Mucosa of descending colon (tissue), 3 donors: Measurements from ENCODE around the gene PCK2. TPM values are rescaled to one million over a fixed set of nuclear protein-coding genes. Genes with fewer than 3 reads are reported as not detected.
A peak's percentile ranks its signal among the peaks of the same experiment; 100 is the strongest.

Experiments
- ATAC-seq: fragments of 200-7000 bp; cut with Tn5 transposase; one replicate; pipeline ENCODE4 v1.9.1; 2020; ENCODE audit warnings: mild to moderate bottlenecking, moderate library complexity
- DNase-seq, 3 donors: peaks; one replicate each; pipeline ENCODE4 v3.0.0-alpha.2; 2020
- H3K36me3 ChIP-seq: fragments of 200-600 bp; one replicate; pipeline ENCODE4 v1.8.0; 2021; ENCODE audit warnings: low read depth, mild to moderate bottlenecking
- H3K4me1 ChIP-seq: fragments of 200-600 bp; one replicate; pipeline ENCODE4 v1.8.0; 2021; ENCODE audit warnings: low read depth, mild to moderate bottlenecking
- H3K4me3 ChIP-seq: fragments of 200-600 bp; one replicate; pipeline ENCODE4 v1.8.0; 2021; ENCODE audit warnings: mild to moderate bottlenecking
- H3K9me3 ChIP-seq: fragments of 200-600 bp; one replicate; pipeline ENCODE4 v1.8.0; 2021; ENCODE audit warnings: mild to moderate bottlenecking
- intact Hi-C, 2 donors: fragments of 100-400 bp; cut with DNase I in 1 of 2; cut with micrococcal nuclease in 1 of 2; formaldehyde crosslinking; loops; one replicate each; pipeline versions ENCODE4 v1.11.0 to v1.11.1; 2022; cut with DNase I, micrococcal nuclease
- total RNA-seq, 3 donors: library from RNA; stranded (reverse); fragmentation: NEBNext Ultra II Directional in 2 of 3; extraction: Animal tissue kit (Norgen Biotek cat#: 25700) in 2 of 3; gene quantifications; one replicate each; pipeline versions ENCODE4 v1.2.1 to v1.2.4, GENCODE V29; 2021 to 2023
- TF ChIP-seq, protein P1 (sequence below): fragments of 200-600 bp; IDR thresholded peaks from one replicate; pipeline ENCODE4 v1.8.0; 2022; ENCODE audit warnings: antibody characterized with exemption, mild to moderate bottlenecking
- donor health status: DM: no; HTN: no; CAD: no; lungs with moderate emphysema.
- donor health status: DM: no; HTN: no; CAD: no.
- donor health status: DM: no; HTN: yes; CAD: no.

Gene PCK2
- total RNA-seq, 3 donors from 2014 or later: 64.7 to 150 (median 150) TPM

DNA sequence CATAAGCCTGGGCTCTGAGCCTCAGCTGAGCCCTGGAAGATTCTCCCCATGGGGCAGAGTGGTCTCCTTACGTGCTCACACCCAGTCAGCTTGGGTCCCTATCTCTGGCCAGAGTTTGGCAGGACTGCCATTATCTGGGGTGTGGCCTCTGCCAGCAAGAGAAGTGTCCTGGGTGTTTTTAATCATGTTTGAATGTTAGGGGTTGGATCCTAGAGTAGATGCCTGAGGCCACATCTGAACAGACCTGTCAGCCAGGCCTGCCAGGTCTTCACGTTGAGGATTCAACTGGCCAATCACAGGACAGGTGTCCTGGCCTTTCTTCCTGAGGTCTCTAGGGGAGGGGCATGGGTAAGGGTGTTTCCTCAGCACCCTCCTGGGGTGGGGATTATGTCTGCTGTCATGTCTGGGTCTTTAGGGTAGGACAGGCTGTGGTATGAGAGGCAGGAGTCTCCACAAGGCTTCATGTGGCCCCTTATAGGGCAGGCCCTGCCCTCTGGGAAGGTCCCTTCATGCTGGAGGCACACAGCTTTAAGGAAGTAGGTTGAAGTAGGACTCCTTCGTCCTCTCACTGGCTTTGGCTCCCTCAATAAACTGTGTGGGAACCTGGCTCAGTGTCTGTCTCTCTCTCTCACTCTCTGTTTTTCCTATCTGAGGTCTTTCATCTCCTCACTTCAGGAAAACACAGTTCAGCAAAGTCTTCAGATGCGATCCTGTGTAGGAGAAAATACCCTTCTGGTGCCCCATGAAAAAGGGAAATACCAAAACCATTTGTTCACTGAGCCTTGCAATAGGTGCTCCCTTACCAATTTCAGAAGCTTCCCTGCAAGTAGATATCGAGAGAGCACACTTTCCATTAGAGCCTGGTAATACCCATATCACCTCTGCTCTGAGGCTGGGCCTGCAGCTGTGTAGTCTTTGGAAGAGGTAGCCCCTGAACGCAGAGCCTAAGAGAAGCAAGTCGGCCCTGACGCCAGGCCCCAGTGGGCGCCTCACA is 29.6 kb downstream of the PCK2 start:
- Histone ChIP-seq H3K4me1 (no peaks in the 10 kb centered on the region), H3K36me3 (peaks cover 11% of the 10 kb centered on the region), H3K4me3 (no peak overlapping the region), H3K9me3 (no peaks in the 10 kb centered on the region)
- ATAC-seq: peak; percentile 26
- no peak for DNase-seq
- intact Hi-C loops: no loop called here
- TF ChIP-seq, protein P1, sequence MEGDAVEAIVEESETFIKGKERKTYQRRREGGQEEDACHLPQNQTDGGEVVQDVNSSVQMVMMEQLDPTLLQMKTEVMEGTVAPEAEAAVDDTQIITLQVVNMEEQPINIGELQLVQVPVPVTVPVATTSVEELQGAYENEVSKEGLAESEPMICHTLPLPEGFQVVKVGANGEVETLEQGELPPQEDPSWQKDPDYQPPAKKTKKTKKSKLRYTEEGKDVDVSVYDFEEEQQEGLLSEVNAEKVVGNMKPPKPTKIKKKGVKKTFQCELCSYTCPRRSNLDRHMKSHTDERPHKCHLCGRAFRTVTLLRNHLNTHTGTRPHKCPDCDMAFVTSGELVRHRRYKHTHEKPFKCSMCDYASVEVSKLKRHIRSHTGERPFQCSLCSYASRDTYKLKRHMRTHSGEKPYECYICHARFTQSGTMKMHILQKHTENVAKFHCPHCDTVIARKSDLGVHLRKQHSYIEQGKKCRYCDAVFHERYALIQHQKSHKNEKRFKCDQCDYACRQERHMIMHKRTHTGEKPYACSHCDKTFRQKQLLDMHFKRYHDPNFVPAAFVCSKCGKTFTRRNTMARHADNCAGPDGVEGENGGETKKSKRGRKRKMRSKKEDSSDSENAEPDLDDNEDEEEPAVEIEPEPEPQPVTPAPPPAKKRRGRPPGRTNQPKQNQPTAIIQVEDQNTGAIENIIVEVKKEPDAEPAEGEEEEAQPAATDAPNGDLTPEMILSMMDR: no peak

DNA sequence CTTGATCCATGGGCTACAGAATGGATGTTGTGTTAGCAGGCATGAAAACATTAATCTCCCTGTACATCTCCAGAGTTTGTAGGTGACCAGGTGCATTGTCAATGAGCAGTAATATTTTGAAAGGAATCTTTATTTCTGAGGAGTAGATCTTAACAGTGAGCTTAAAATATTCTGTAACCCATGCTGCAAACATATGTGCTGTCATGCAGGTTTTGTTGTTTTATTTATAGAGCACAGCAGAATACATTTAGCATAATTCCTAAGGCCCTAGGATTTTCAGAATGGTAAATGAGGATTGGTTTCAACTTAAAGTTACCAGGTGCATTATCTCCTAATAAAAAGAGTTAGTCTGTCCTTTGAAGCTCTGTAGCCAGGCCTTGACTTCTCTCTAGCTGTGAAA is 32.8 kb downstream of the PCK2 start:
- ATAC-seq (no peak), DNase-seq (no peak)
- H3K9me3 ChIP-seq: no peaks in the 10 kb centered on the region
- no peaks in the 10 kb centered on the region for H3K36me3 ChIP-seq
- TF ChIP-seq, protein P1: no peak
- no peak overlapping the region for H3K4me3 ChIP-seq
- H3K4me1 ChIP-seq: no peaks in the 10 kb centered on the region
- intact Hi-C loops: no loop called here

DNA sequence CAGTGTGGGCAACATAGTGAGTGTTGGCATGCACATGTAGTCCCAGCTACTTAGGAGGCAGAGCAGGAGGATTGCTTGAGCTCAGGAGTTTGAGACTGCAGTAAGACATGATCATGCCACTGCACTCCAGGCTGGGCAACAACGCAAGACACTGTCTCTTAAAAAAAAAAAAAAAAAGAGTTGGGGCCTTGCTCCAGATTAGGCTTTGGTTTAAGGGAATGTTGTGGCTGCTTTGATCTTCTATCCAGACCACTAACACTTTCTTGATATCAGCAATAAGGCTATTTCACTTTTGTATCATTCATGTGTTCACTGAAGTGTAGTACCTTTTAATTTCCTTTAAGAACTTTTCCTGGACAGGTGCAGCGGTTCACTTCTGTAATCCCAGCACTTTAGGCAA is 33.6 kb downstream of the PCK2 start:
- intact Hi-C loops: no loop called here
- DNase-seq (no peak), ATAC-seq (no peak)
- Histone ChIP-seq H3K4me1 (no peaks in the 10 kb centered on the region), H3K9me3 (no peaks in the 10 kb centered on the region), H3K36me3 (no peaks in the 10 kb centered on the region), H3K4me3 (no peak overlapping the region)
- TF ChIP-seq, protein P1: no peak

DNA sequence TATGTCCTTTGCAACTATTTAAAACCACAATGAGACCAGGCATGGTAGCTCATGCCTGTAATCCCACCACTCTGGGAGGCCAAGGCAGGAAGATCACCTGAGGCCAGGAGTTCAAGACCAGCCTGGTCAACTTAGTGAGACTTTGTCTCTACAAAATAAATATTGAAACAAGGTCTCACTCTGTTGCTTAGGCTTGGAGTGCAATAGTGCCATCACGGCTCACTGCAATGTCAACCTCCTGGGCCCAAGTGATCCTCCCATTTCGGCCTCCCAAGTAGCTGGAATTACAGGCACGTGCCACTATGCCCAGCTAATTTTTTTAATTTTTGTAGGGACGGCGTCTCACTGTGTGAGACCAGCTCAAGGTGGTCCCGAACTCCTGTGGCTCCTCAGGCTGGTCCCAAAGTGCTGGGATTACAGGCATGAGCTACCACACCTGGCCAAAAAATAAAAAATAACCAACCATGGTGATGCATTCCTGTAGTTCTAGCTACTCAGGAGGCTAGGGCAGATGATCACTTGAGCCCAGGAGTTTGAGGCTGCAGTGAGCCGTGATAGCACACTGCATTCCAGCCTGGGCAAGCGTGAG is 35.4 kb downstream of the PCK2 start:
- no peak overlapping the region for H3K4me3 ChIP-seq
- H3K36me3 ChIP-seq: no peaks in the 10 kb centered on the region
- no peaks in the 10 kb centered on the region for H3K4me1 ChIP-seq
- intact Hi-C loops: no loop called here
- no peaks in the 10 kb centered on the region for H3K9me3 ChIP-seq
- TF ChIP-seq, protein P1: no peak
- no peak for DNase-seq
- no peak for ATAC-seq

DNA sequence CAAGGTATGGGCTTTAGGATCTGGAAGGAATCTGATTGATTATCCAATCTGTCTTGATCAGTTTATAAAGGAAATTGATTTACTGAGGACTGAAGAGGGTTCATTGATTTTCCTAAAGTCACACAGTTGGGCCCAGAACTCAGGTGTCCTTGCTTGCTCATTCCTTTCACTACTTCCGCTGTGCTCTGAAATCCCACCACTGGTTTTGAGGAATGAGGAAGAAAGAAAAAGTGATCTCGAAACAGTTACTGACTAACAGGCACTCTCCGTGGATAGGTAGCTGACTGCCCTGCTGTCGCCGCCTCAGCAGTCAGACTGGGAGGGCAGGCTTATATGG is 36.2 kb downstream of the PCK2 start, which contains the start of gene FITM1:
Gene FITM1 (plus strand): TSS at position 280 of the 337 bp plus-strand sequence. CDS start 905 bp downstream, outside the sequence.
- intact Hi-C loops: no loop called here

More for the DNA sequence above, 36.2 kb downstream of the PCK2 start, which contains the start of gene FITM1:
- H3K36me3 ChIP-seq: no peaks in the 10 kb centered on the region
- no peak for DNase-seq
- H3K4me3 ChIP-seq: no peak within 1 kb of the TSS
- H3K4me1 ChIP-seq: no peaks in the 10 kb centered on the region
- TF ChIP-seq, protein P1: no peak
- no peaks in the 10 kb centered on the region for H3K9me3 ChIP-seq
- ATAC-seq: no peak
